ENCODE data around the gene AGTR1.

The AGTR1 gene

GRCh38 chr3:148697306-148698189 is at the start of gene AGTR1:
TSS of gene AGTR1 (plus strand) at chr3:148697903. CDS start at chr3:148741036, 43,133 bp downstream.
- DNase-seq = no peak

GRCh38 chr3:148648685-148649352 is 48.9 kb upstream of the AGTR1 start:
- DNase-seq = no peak

DNA sequence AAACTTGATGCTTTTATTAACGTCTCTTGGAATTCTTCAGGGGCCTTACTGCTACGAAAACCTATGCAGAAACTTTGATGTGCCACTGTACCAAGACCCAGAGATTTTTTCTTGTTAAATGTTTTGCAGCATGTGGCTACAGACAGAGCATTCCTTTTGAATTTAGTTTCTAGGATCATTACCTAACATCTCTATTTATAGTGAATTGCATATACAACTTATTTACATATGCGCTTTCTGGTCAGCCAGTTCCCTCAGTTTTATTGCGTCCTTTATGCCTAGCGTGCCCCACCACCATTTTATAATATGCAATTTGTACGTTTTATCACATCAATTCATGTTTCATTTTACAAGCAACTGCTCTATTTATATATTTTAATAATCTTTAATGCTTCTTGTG is 46.2 kb upstream of the AGTR1 start:
- no peak for DNase-seq

GRCh38 chr3:148654433-148654832 is 43.3 kb upstream of the AGTR1 start:
- DNase-seq = no peak

- no peak for DNase-seq
Observed at GRCh38 chr3:148657470-148657869, 40.2 kb upstream of the AGTR1 start.

DNA sequence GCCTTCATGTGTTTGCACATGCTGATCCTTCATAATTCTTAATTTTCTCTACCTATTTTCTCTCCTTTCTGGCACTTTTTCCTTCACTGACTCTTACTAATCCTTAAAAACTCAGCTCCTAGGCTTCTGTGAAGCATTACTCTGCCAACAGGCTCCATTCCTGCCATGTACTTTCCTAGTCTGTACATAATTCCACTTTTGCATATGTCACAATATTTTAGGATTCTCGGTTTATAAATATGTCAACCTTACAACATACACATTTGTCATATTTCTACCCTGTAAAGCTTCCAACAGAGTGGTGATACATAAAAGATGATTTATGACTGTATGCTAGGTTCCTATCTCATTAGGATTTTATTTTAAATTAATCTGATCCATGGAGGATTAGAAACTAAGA is 38.2 kb upstream of the AGTR1 start:
- DNase-seq = no peak

DNA sequence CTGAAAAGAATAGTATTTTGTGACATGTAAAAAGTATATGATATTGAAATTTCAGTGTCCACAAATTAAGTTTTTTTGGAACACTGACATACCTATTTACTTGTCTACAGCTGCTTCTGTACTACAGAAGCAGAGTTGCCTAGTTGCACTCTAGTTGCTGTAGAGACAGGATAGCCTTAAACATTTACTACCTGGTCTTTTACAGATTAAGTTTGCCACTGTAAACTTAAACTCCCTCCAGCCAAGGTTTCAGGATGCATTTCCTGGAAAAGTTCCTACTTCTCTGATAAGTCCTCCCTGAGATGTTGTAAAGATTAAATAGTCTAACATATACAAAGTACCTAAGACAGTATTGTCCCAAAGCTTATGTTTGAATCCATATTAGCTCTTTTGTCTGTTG is 17.4 kb upstream of the AGTR1 start:
- no peak for DNase-seq

GRCh38 chr3:148681080-148681479 is 16.6 kb upstream of the AGTR1 start:
- DNase-seq = no peak

- no peak for DNase-seq
Observed at GRCh38 chr3:148682997-148683396, 14.7 kb upstream of the AGTR1 start.

DNA sequence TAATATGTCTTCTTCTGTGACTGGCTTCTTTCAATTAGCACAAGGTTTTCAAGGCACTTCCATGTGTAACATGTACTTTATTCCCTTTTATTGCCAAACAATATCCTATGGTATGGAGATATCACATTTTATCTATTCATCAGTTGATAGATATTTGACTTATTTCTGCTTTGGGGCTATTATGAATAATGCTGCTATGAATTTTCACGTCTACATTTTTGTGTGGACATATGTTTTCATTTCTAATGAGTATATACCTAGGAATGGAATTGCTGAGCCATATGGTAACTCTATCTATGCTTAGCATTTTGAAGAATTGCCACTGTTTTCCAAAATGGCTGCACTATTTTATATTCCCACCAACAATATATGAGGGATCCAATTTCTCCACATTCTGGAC is 3.6 kb upstream of the AGTR1 start:
- DNase-seq = no peak

DNA sequence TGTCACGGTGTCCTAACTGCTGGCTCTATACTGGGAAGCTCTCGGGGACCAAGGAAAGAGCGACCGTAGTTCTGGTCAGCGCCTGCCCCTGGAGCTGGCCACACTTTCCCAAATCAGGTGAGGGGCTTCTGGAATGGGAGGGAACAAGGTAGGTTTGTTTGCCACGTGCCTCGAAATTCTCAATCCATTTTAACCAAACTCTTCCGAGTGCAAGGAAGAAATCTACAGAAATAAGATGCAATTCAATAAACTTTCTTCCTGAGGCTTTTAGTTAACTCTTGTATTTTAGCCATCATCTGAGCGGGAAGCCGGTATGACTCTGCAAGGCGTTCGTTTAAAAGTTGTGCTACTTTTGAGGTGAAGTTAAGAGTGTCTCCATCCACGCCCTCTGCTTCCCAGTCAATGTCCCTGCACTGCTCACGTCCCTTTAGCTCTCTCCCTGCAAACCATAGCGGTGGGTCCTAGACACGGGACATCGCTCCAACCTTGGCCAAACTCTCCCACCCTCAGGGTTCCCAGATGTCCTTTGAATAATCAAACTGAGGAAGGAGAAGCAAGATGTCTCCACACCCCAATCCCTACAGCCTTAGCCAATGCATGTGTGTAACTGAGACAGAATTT is 597 bp downstream of the AGTR1 start:
- no peak for DNase-seq

GRCh38 chr3:148705314-148705713 is 7.6 kb downstream of the AGTR1 start:
- no peak for DNase-seq

GRCh38 chr3:148707601-148708380 is 10.1 kb downstream of the AGTR1 start:
- DNase-seq = no peak

- no peak for DNase-seq
Observed at GRCh38 chr3:148708409-148708808, 10.7 kb downstream of the AGTR1 start.

GRCh38 chr3:148709560-148710253 is 12.0 kb downstream of the AGTR1 start:
- DNase-seq = no peak

GRCh38 chr3:148710665-148711064 is 13.0 kb downstream of the AGTR1 start:
- no peak for DNase-seq

DNA sequence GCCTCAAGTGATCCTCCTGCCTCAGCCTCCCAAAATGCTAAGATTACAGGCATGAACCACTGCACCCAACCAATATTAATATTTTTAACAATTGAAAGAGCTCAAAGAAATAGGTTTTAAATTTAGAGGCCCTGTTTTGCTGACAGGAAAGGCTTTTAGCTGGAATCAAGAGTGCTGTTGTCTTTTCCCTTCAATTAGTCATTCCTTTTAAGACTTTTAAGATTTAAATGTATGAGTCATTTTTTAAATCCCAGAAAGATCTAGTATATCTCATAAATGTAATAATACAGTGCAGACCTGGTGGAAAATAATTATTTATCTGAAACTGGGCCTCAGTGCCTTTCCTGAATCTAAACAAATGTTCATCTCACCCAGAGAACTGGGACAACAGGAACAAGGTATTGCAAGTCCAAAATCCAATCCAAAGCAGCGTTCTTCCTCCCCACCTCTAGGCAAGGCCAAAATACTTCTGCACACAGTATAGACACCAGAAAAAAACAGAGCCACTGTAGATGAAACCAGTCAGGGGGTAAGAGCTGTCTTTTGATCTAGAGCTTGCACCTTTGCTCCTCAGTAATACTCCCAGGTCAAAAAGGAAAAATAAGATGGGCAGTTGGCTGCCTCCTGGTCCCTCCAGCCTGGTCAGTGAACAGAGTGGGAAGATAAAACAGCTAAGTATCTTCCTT is 14.4 kb downstream of the AGTR1 start:
- DNase-seq = no peak

DNA sequence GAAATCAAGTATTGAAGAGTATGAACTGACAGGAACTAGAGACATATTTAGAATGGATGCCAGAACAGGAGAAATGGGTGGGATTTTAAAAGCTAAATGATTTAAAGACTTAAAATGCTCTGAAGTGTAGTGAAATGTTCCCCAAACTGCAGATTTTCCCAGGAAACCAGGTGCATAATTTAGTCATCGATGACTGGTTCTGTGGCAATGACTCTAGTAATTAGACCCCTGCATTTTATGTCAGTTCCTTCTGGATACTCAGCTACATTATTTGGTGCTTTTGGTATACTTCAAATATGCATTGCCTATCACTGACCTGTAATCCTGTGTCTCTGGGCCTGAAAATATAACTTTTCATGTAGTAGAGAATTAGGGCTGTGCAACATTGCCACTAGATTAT is 16.8 kb downstream of the AGTR1 start:
- no peak for DNase-seq

- no peak for DNase-seq
Observed at GRCh38 chr3:148716657-148717056, 19.0 kb downstream of the AGTR1 start.

DNA sequence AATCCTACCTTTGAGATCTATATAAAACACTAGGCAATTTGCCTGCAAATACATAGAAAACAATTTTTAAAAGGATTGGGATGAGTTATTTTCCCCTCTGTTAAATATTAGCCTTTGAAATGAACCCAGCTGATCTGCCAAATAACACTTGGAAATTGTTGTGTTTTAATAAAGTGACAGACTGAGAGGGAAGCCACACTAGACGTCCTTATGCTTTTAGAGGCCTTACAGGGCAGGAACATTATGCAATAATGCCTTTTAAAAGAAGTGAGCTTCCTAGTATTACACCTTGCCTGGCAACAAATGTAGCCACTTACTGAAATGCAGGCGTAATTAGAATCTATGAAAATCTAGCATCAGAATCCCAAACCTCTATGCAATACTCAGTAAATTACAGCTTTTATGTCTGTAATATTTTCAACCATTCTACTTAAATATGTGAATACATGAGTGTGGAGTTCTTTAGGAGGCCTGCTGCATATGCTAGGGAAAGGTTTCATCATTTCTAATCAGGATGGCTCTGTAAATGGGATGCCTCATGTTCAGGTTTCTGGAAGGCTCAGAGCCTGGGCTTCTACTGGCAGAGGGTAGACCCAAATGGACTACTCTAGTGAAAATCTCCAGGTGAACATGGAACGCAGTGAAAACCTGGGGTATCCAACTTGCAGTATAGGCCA is 20.3 kb downstream of the AGTR1 start:
- no peak for DNase-seq
